HL-60 (cell line): ENCODE measurements around the gene TASP1.

Experiments used
- DNase-seq, 2 experiments: peaks; one replicate each; pipeline ENCODE4 v3.0.0-alpha.2; 2010 to 2020; ENCODE audit warnings: low read depth in 1 of 2, low spot score in 1 of 2
- H3K27ac ChIP-seq: fragments of 250-450 bp; sonication (Bioruptor Pico); replicated peaks from 2 replicates; pipeline ENCODE4 v1.5.1; 2020; ENCODE audit warnings: mild to moderate bottlenecking, moderate library complexity
- H3K27me3 ChIP-seq: fragments of 250-450 bp; sonication (Bioruptor Pico); 2 replicates; pipeline ENCODE4 v1.5.1; 2021; ENCODE audit warnings: mild to moderate bottlenecking, moderate library complexity; ENCODE audit not compliant: insufficient read depth, poor library complexity, severe bottlenecking
- H3K4me3 ChIP-seq: replicated peaks from 2 replicates; pipeline ENCODE4 v1.5.1; 2011; ENCODE audit warnings: mild to moderate bottlenecking, control low read depth, low read length; ENCODE audit not compliant: insufficient read depth
- GABPA ChIP-seq: IDR thresholded peaks from 2 replicates; pipeline ENCODE4 v1.6.1; 2012; ENCODE audit warnings: low read depth
- POLR2AphosphoS5 ChIP-seq: IDR thresholded peaks from 2 replicates; pipeline ENCODE4 v1.6.1; 2012; ENCODE audit warnings: low read depth
- SPI1 ChIP-seq: IDR thresholded peaks from 2 replicates; pipeline ENCODE4 v1.6.1; 2012; ENCODE audit warnings: low read depth, mild to moderate bottlenecking, borderline replicate concordance
- TF ChIP-seq, protein P1 (sequence below): IDR thresholded peaks from 2 replicates; pipeline ENCODE4 v1.6.1; 2012; ENCODE audit warnings: low read depth; ENCODE audit not compliant: insufficient replicate concordance
- TF ChIP-seq, protein P2 (sequence below): IDR thresholded peaks from one replicate; pipeline ENCODE4 v1.5.1; 2011; ENCODE audit warnings: low read length, control low read depth, inconsistent platforms; ENCODE audit not compliant: insufficient read depth

TASP1 gene

DNA sequence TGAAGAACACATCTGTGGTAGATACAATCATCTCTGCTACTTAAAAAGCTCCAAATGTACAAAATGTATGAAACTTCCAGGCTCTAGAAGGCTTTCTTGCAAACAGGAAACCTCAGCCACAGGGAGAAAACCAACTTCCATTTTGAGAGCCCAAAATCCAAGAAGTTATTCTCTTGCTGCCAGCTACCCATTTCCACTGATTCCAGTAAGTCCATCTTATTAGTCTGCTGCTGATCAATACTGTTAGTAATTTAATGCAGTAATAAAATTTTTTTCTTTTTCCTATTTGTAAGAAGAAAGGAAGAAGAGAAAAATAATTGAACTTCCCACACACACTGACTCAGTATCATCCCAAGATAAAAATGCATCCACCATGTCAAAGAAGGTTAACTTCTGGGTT is 169.5 kb downstream of the TASP1 start:
- DNase-seq = no peak
- Histone ChIP-seq H3K4me3 (no peak overlapping the region), H3K27me3 (no peaks in the 10 kb centered on the region), H3K27ac (no peak overlapping the region)
- TF ChIP-seq, protein P1, sequence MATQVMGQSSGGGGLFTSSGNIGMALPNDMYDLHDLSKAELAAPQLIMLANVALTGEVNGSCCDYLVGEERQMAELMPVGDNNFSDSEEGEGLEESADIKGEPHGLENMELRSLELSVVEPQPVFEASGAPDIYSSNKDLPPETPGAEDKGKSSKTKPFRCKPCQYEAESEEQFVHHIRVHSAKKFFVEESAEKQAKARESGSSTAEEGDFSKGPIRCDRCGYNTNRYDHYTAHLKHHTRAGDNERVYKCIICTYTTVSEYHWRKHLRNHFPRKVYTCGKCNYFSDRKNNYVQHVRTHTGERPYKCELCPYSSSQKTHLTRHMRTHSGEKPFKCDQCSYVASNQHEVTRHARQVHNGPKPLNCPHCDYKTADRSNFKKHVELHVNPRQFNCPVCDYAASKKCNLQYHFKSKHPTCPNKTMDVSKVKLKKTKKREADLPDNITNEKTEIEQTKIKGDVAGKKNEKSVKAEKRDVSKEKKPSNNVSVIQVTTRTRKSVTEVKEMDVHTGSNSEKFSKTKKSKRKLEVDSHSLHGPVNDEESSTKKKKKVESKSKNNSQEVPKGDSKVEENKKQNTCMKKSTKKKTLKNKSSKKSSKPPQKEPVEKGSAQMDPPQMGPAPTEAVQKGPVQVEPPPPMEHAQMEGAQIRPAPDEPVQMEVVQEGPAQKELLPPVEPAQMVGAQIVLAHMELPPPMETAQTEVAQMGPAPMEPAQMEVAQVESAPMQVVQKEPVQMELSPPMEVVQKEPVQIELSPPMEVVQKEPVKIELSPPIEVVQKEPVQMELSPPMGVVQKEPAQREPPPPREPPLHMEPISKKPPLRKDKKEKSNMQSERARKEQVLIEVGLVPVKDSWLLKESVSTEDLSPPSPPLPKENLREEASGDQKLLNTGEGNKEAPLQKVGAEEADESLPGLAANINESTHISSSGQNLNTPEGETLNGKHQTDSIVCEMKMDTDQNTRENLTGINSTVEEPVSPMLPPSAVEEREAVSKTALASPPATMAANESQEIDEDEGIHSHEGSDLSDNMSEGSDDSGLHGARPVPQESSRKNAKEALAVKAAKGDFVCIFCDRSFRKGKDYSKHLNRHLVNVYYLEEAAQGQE = no peak
- TF ChIP-seq GABPA = no peak
- TF ChIP-seq SPI1 = no peak
- TF ChIP-seq, protein P2, sequence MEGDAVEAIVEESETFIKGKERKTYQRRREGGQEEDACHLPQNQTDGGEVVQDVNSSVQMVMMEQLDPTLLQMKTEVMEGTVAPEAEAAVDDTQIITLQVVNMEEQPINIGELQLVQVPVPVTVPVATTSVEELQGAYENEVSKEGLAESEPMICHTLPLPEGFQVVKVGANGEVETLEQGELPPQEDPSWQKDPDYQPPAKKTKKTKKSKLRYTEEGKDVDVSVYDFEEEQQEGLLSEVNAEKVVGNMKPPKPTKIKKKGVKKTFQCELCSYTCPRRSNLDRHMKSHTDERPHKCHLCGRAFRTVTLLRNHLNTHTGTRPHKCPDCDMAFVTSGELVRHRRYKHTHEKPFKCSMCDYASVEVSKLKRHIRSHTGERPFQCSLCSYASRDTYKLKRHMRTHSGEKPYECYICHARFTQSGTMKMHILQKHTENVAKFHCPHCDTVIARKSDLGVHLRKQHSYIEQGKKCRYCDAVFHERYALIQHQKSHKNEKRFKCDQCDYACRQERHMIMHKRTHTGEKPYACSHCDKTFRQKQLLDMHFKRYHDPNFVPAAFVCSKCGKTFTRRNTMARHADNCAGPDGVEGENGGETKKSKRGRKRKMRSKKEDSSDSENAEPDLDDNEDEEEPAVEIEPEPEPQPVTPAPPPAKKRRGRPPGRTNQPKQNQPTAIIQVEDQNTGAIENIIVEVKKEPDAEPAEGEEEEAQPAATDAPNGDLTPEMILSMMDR = no peak
- TF ChIP-seq POLR2AphosphoS5 = no peak

DNA sequence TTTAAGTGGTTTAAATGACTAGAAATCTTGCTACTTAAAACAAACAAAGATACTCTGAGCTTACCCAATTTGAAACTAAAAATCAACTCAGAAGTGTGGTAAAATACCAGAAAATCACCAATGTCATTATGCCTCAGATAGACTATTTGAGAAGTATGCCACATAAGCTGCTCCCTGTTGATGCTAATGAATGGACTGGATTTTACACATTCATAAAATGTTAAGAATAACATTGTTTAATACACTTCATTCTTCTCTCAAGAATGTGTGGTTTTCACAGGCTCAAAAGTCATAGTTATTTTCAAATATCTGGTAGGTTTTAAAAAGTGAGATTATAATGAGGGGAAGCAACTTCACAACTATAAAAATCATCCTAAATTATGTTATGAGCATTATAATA is 170.6 kb downstream of the TASP1 start:
- H3K27ac ChIP-seq = no peak overlapping the region
- H3K4me3 ChIP-seq = no peak overlapping the region
- DNase-seq = no peak
- no peaks in the 10 kb centered on the region for H3K27me3 ChIP-seq
- TF ChIP-seq POLR2AphosphoS5 (no peak), SPI1 (no peak), GABPA (no peak)
- TF ChIP-seq, protein P2 = no peak
- TF ChIP-seq, protein P1 = no peak

DNA sequence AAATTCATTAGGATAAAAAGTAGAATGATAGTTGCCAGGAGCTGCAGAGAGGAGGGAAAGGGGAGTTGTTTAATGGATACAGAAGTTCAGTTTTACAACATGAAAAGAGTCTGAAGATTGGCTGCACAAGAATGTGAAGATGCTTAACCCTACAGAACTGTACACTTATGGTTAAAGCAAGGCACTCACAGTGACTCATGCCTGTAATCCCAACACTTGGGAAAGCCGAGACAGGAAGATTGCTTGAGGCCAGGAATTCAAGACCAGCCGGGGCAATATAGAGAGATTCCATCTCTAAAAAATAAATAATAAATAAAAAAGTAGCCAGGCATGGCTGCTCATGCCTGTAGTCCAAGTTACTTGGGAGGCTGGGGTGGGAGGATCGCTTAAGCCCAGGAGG is 174.0 kb downstream of the TASP1 start:
- TF ChIP-seq, protein P2 = no peak
- no peak for TF ChIP-seq SPI1
- no peak for TF ChIP-seq GABPA
- TF ChIP-seq, protein P1 = no peak
- no peak for TF ChIP-seq POLR2AphosphoS5
- DNase-seq = no peak
- Histone ChIP-seq H3K27me3 (no peaks in the 10 kb centered on the region), H3K4me3 (no peak overlapping the region), H3K27ac (no peak overlapping the region)
